ENCODE measurements around the gene BCAS3.

GRCh38 chr17:61423967-61424649 lies 746.5 kb downstream of the BCAS3 start:
- TF ChIP-seq EZH2phosphoT487 (IDR thresholded peaks at IDR 0.05; ENCODE audit: insufficient read depth, low read depth), result no peak
- TF ChIP-seq EZH2 (IDR thresholded peaks at IDR 0.05; ENCODE audit: insufficient read depth, poor library complexity, severe bottlenecking), result no peak
